ENCODE data around the gene LRRC7. TPM values are rescaled to one million over a fixed set of nuclear protein-coding genes. Genes with fewer than 3 reads are reported as not detected.

LRRC7 gene
- total and polyA plus RNA-seq, 4 donors, result 19.5 to 75.0 (median 46.5) TPM

- no peaks in the 10 kb centered on the region for H3K36me3 ChIP-seq (ENCODE audit: control insufficient read depth, insufficient read depth, low read length)
- H3K4me1 ChIP-seq (ENCODE audit: control insufficient read depth, insufficient read depth, low read length), result peaks cover 3% of the 10 kb centered on the region
- no peaks in the 10 kb centered on the region for H3K27me3 ChIP-seq (ENCODE audit: control insufficient read depth, insufficient read depth, low read length)
- no peak for DNase-seq (ENCODE audit: low read depth in 4 of 6, low spot score in 6 of 6)
- H3K4me3 ChIP-seq (ENCODE audit: low read depth, low read length), result no peak overlapping the region
- WGBS (ENCODE audit: insufficient coverage), result no CpG with 5 or more reads among the region's 1 CpG
- no peak overlapping the region for H3K27ac ChIP-seq (ENCODE audit: low read depth, low read length)
- H3K9me3 ChIP-seq (ENCODE audit: control insufficient read depth, insufficient read depth, low read length), result no peaks in the 10 kb centered on the region
Measured at GRCh38 chr1:69776555-69776954, 208.8 kb downstream of the LRRC7 start.

- Histone ChIP-seq H3K36me3 (ENCODE audit: control insufficient read depth, insufficient read depth, low read length) (no peaks in the 10 kb centered on the region), H3K4me1 (ENCODE audit: control insufficient read depth, insufficient read depth, low read length) (peaks cover 3% of the 10 kb centered on the region), H3K27me3 (ENCODE audit: control insufficient read depth, insufficient read depth, low read length) (no peaks in the 10 kb centered on the region), H3K9me3 (ENCODE audit: control insufficient read depth, insufficient read depth, low read length) (no peaks in the 10 kb centered on the region), H3K27ac (ENCODE audit: low read depth, low read length) (no peak overlapping the region), H3K4me3 (ENCODE audit: low read depth, low read length) (no peak overlapping the region)
- WGBS (ENCODE audit: insufficient coverage), result 63% methylated on average over 1 of the region's 1 CpG
- no peak for DNase-seq (ENCODE audit: low read depth in 4 of 6, low spot score in 6 of 6)
Measured at GRCh38 chr1:69777423-69777822, 209.7 kb downstream of the LRRC7 start.

DNA sequence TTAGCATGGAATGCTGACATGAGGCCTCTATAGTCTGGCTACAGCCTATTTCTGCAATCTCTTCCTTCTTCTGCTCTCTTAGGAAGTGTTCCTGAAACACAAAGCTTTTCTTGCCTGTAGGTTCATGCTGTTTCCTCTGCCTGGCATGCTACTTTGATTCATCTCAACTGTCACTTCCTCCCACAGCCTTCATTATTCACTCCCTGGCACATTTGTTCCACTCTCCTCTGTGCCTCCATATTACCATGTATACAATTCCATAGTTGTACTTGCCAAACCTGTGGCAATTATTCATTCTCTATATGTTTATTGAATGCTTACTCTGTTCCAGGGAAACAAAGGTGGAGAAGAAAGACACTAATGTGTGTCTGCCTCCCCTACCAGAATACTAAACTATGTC lies 210.2 kb downstream of the LRRC7 start:
- H3K4me3 ChIP-seq (ENCODE audit: low read depth, low read length), result no peak overlapping the region
- no peaks in the 10 kb centered on the region for H3K36me3 ChIP-seq (ENCODE audit: control insufficient read depth, insufficient read depth, low read length)
- H3K27ac ChIP-seq (ENCODE audit: low read depth, low read length), result no peak overlapping the region
- H3K9me3 ChIP-seq (ENCODE audit: control insufficient read depth, insufficient read depth, low read length), result no peaks in the 10 kb centered on the region
- H3K4me1 ChIP-seq (ENCODE audit: control insufficient read depth, insufficient read depth, low read length), result peaks cover 3% of the 10 kb centered on the region
- H3K27me3 ChIP-seq (ENCODE audit: control insufficient read depth, insufficient read depth, low read length), result no peaks in the 10 kb centered on the region
- peak in 3 of 6 donors; percentile 12 to 64 (median 27) for DNase-seq (ENCODE audit: low read depth in 4 of 6, low spot score in 6 of 6)

- no peaks in the 10 kb centered on the region for H3K27me3 ChIP-seq (ENCODE audit: control insufficient read depth, insufficient read depth, low read length)
- 84% methylated on average over 4 of the region's 5 CpGs for WGBS (ENCODE audit: insufficient coverage)
- no peaks in the 10 kb centered on the region for H3K9me3 ChIP-seq (ENCODE audit: control insufficient read depth, insufficient read depth, low read length)
Measured at GRCh38 chr1:69787151-69787550, 219.4 kb downstream of the LRRC7 start.

DNA sequence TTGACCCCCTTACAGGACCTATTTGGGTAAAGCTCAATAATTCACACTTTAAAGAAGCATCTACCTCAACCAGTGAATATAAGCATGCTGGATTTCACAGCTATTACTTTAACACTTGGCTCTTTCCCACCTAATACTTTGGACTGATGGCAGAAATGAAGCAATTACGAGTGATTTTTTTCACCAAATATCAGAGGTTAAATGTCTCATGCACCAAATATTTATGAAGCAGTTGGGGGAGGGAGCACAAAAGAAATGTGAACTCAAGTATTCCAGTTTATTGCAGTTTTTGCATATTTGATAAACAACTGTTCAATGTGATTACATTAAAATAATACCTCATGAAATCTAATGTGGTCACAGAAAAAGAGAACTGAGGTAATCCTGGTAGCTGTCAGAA lies 223.6 kb downstream of the LRRC7 start:
- no peak overlapping the region for H3K4me3 ChIP-seq (ENCODE audit: low read depth, low read length)
- no peaks in the 10 kb centered on the region for H3K36me3 ChIP-seq (ENCODE audit: control insufficient read depth, insufficient read depth, low read length)
- no CpG with 5 or more reads among the region's 1 CpG for WGBS (ENCODE audit: insufficient coverage)
- H3K4me1 ChIP-seq (ENCODE audit: control insufficient read depth, insufficient read depth, low read length), result no peaks in the 10 kb centered on the region
- H3K27me3 ChIP-seq (ENCODE audit: control insufficient read depth, insufficient read depth, low read length), result no peaks in the 10 kb centered on the region
- H3K27ac ChIP-seq (ENCODE audit: low read depth, low read length), result no peak overlapping the region
- no peaks in the 10 kb centered on the region for H3K9me3 ChIP-seq (ENCODE audit: control insufficient read depth, insufficient read depth, low read length)
- DNase-seq (ENCODE audit: low read depth in 4 of 6, low spot score in 6 of 6), result no peak

More at GRCh38 chr1:69787151-69787550, 219.4 kb downstream of the LRRC7 start:
- no peak overlapping the region for H3K27ac ChIP-seq (ENCODE audit: low read depth, low read length)
- no peak overlapping the region for H3K4me3 ChIP-seq (ENCODE audit: low read depth, low read length)
- H3K4me1 ChIP-seq (ENCODE audit: control insufficient read depth, insufficient read depth, low read length), result no peaks in the 10 kb centered on the region
- no peaks in the 10 kb centered on the region for H3K36me3 ChIP-seq (ENCODE audit: control insufficient read depth, insufficient read depth, low read length)
- no peak for DNase-seq (ENCODE audit: low read depth in 4 of 6, low spot score in 6 of 6)

GRCh38 chr1:69794831-69795230 lies 227.1 kb downstream of the LRRC7 start:
- peaks cover 5% of the 10 kb centered on the region for H3K9me3 ChIP-seq (ENCODE audit: control insufficient read depth, insufficient read depth, low read length)
- H3K27ac ChIP-seq (ENCODE audit: low read depth, low read length), result no peak overlapping the region
- no peaks in the 10 kb centered on the region for H3K36me3 ChIP-seq (ENCODE audit: control insufficient read depth, insufficient read depth, low read length)
- H3K4me1 ChIP-seq (ENCODE audit: control insufficient read depth, insufficient read depth, low read length), result no peaks in the 10 kb centered on the region
- no peaks in the 10 kb centered on the region for H3K27me3 ChIP-seq (ENCODE audit: control insufficient read depth, insufficient read depth, low read length)
- DNase-seq (ENCODE audit: low read depth in 4 of 6, low spot score in 6 of 6), result no peak
- no peak overlapping the region for H3K4me3 ChIP-seq (ENCODE audit: low read depth, low read length)
- WGBS (ENCODE audit: insufficient coverage), result 100% methylated on average over 5 of the region's 7 CpGs

GRCh38 chr1:69814926-69815325 lies 247.2 kb downstream of the LRRC7 start:
- DNase-seq (ENCODE audit: low read depth in 4 of 6, low spot score in 6 of 6), result no peak
- 83% methylated on average over 1 of the region's 2 CpGs for whole genome bisulfite sequencing (ENCODE audit: insufficient coverage)
- H3K27ac ChIP-seq (ENCODE audit: low read depth, low read length), result no peak overlapping the region
- no peaks in the 10 kb centered on the region for H3K4me1 ChIP-seq (ENCODE audit: control insufficient read depth, insufficient read depth, low read length)
- H3K36me3 ChIP-seq (ENCODE audit: control insufficient read depth, insufficient read depth, low read length), result no peaks in the 10 kb centered on the region
- H3K9me3 ChIP-seq (ENCODE audit: control insufficient read depth, insufficient read depth, low read length), result no peaks in the 10 kb centered on the region
- no peak overlapping the region for H3K4me3 ChIP-seq (ENCODE audit: low read depth, low read length)
- no peaks in the 10 kb centered on the region for H3K27me3 ChIP-seq (ENCODE audit: control insufficient read depth, insufficient read depth, low read length)

DNA sequence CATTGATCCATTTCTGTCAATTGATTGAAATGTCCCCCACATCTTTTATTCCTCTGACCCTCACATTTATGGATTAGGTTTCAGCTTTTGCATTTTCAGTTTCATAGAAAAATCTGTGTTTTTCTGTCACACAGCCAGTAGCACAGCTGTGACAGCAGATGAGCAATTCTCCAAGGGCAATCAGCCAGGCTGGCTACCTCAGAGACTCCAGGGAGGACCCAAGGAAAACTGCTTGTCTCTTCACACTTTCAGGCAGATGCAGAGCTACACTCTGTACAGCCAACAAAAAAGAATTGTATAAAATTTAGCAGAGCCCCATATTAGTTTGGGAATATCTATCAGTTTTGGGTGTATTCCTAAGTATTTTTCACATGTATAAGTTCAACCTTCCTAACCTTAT lies 257.2 kb downstream of the LRRC7 start:
- Histone ChIP-seq H3K4me1 (ENCODE audit: control insufficient read depth, insufficient read depth, low read length) (no peaks in the 10 kb centered on the region), H3K4me3 (ENCODE audit: low read depth, low read length) (no peak overlapping the region), H3K9me3 (ENCODE audit: control insufficient read depth, insufficient read depth, low read length) (no peaks in the 10 kb centered on the region), H3K27ac (ENCODE audit: low read depth, low read length) (no peak overlapping the region), H3K36me3 (ENCODE audit: control insufficient read depth, insufficient read depth, low read length) (no peaks in the 10 kb centered on the region), H3K27me3 (ENCODE audit: control insufficient read depth, insufficient read depth, low read length) (no peaks in the 10 kb centered on the region)
- peak in 3 of 6 donors; percentile 9 to 81 (median 66) for DNase-seq (ENCODE audit: low read depth in 4 of 6, low spot score in 6 of 6)

- 100% methylated on average over 1 of the region's 2 CpGs for WGBS (ENCODE audit: insufficient coverage)
Measured at GRCh38 chr1:69827732-69828131, 260.0 kb downstream of the LRRC7 start.

GRCh38 chr1:69833536-69833935 lies 265.8 kb downstream of the LRRC7 start:
- 70% methylated on average over 3 of the region's 3 CpGs for WGBS (ENCODE audit: insufficient coverage)
- no peaks in the 10 kb centered on the region for H3K4me1 ChIP-seq (ENCODE audit: control insufficient read depth, insufficient read depth, low read length)
- peak in 2 of 6 donors; percentile 19 to 46 for DNase-seq (ENCODE audit: low read depth in 4 of 6, low spot score in 6 of 6)
- H3K27me3 ChIP-seq (ENCODE audit: control insufficient read depth, insufficient read depth, low read length), result no peaks in the 10 kb centered on the region
- H3K36me3 ChIP-seq (ENCODE audit: control insufficient read depth, insufficient read depth, low read length), result no peaks in the 10 kb centered on the region
- H3K9me3 ChIP-seq (ENCODE audit: control insufficient read depth, insufficient read depth, low read length), result no peaks in the 10 kb centered on the region
- H3K4me3 ChIP-seq (ENCODE audit: low read depth, low read length), result no peak overlapping the region
- no peak overlapping the region for H3K27ac ChIP-seq (ENCODE audit: low read depth, low read length)

More at GRCh38 chr1:69827732-69828131, 260.0 kb downstream of the LRRC7 start:
- H3K9me3 ChIP-seq (ENCODE audit: control insufficient read depth, insufficient read depth, low read length), result no peaks in the 10 kb centered on the region
- no peaks in the 10 kb centered on the region for H3K36me3 ChIP-seq (ENCODE audit: control insufficient read depth, insufficient read depth, low read length)
- no peak for DNase-seq (ENCODE audit: low read depth in 4 of 6, low spot score in 6 of 6)
- H3K27ac ChIP-seq (ENCODE audit: low read depth, low read length), result no peak overlapping the region
- no peak overlapping the region for H3K4me3 ChIP-seq (ENCODE audit: low read depth, low read length)
- no peaks in the 10 kb centered on the region for H3K4me1 ChIP-seq (ENCODE audit: control insufficient read depth, insufficient read depth, low read length)
- no peaks in the 10 kb centered on the region for H3K27me3 ChIP-seq (ENCODE audit: control insufficient read depth, insufficient read depth, low read length)
